WTC11 (cell line): ENCODE results near the gene PEX11B. TPM values are rescaled to one million over a fixed set of nuclear protein-coding genes. Genes with fewer than 3 reads are reported as not detected.
A peak's percentile ranks its signal among the peaks of the same experiment; 100 is the strongest.

Experiments used
- ATAC-seq: fragments of 200-7000 bp; cut with Tn5 transposase; 2 replicates; pipeline ENCODE4 v1.10.0; 2021; ENCODE audit warnings: mild to moderate bottlenecking, moderate library complexity
- CTCF ChIA-PET: fragments of 300-600 bp; sonication (Branson Sonifier 250); formaldehyde crosslinking; loops from one replicate; lab custom pipeline; 2021; ENCODE audit warnings: antibody characterized with exemption; lab: Charles Lee
- POLR2A ChIA-PET: fragments of 350-600 bp; sonication (Branson Sonifier 250); formaldehyde crosslinking; loops from one replicate; lab custom pipeline; 2021; ENCODE audit warnings: antibody characterized with exemption; lab: Charles Lee
- DNase-seq: peaks from one replicate; pipeline ENCODE4 v3.0.0; 2021; ENCODE audit warnings: low spot score
- H3K27ac Mint-ChIP-seq: 2 replicates; pipeline ENCODE4 v1.8.0; 2021; ENCODE audit warnings: mixed read lengths
- H3K27me3 Mint-ChIP-seq: 2 replicates; pipeline ENCODE4 v1.8.0; 2021; ENCODE audit warnings: low read depth, mild to moderate bottlenecking, moderate library complexity, mixed read lengths
- H3K36me3 Mint-ChIP-seq: 2 replicates; pipeline ENCODE4 v1.8.0; 2021; ENCODE audit warnings: mixed read lengths
- H3K4me1 Mint-ChIP-seq: 2 replicates; pipeline ENCODE4 v1.8.0; 2022; ENCODE audit warnings: mixed read lengths
- H3K4me3 Mint-ChIP-seq: 2 replicates; pipeline ENCODE4 v1.8.0; 2021; ENCODE audit warnings: mild to moderate bottlenecking, moderate library complexity, mixed read lengths
- H3K9me3 Mint-ChIP-seq: 2 replicates; pipeline ENCODE4 v1.8.0; 2021; ENCODE audit warnings: mixed read lengths
- AR ChIP-seq: fragments of 250-450 bp; sonication (Bioruptor Pico); IDR thresholded peaks from 2 replicates; pipeline ENCODE4 v1.9.0; 2021; ENCODE audit warnings: mild to moderate bottlenecking
- ATF3 ChIP-seq: sonication (generic); formaldehyde crosslinking; conservative IDR thresholded peaks from 2 replicates; pipeline ENCODE4 v1.8.1; 2022; ENCODE audit warnings: mild to moderate bottlenecking, missing genetic modification reagents
- CDX4 ChIP-seq: fragments of 250-450 bp; sonication (Bioruptor Pico); IDR thresholded peaks from 2 replicates; pipeline ENCODE4 v1.9.0; 2021; ENCODE audit warnings: moderate library complexity, mild to moderate bottlenecking, inconsistent platforms, borderline replicate concordance
- CREM ChIP-seq: sonication (generic); formaldehyde crosslinking; IDR thresholded peaks from 2 replicates; pipeline ENCODE4 v1.8.1; 2022; ENCODE audit warnings: mild to moderate bottlenecking, missing genetic modification reagents, moderate library complexity
- EMX1 ChIP-seq: fragments of 250-450 bp; sonication (Bioruptor Pico); IDR thresholded peaks from 2 replicates; pipeline ENCODE4 v1.8.0; 2021; ENCODE audit warnings: mild to moderate bottlenecking
- ERG ChIP-seq: fragments of 250-450 bp; sonication (Bioruptor Pico); IDR thresholded peaks from 2 replicates; pipeline ENCODE4 v1.8.0; 2021; ENCODE audit warnings: mild to moderate bottlenecking
- FOXJ3 ChIP-seq: sonication (generic); formaldehyde crosslinking; IDR thresholded peaks from 2 replicates; pipeline ENCODE4 v1.9.0; 2021; ENCODE audit warnings: missing genetic modification reagents, mild to moderate bottlenecking, borderline replicate concordance
- GTF2I ChIP-seq: fragments of 250-450 bp; sonication (Bioruptor Pico); conservative IDR thresholded peaks from 2 replicates; pipeline ENCODE4 v1.4.0; 2021; ENCODE audit warnings: mild to moderate bottlenecking
- MYBL2 ChIP-seq: sonication (generic); formaldehyde crosslinking; IDR thresholded peaks from 2 replicates; pipeline ENCODE4 v1.8.1; 2023; ENCODE audit warnings: mild to moderate bottlenecking, moderate library complexity, missing genetic modification reagents
- PRDM15 ChIP-seq: sonication (generic); formaldehyde crosslinking; IDR thresholded peaks from 2 replicates; pipeline ENCODE4 v1.8.0; 2022; ENCODE audit warnings: missing genetic modification reagents
- SMAD4 ChIP-seq: sonication (generic); formaldehyde crosslinking; IDR thresholded peaks from 2 replicates; pipeline ENCODE4 v1.8.0; 2022; ENCODE audit warnings: mild to moderate bottlenecking, missing genetic modification reagents
- USF2 ChIP-seq: sonication (generic); formaldehyde crosslinking; IDR thresholded peaks from 2 replicates; pipeline ENCODE4 v1.8.1; 2023; ENCODE audit warnings: mild to moderate bottlenecking, missing genetic modification reagents, moderate library complexity
- ZBTB43 ChIP-seq: sonication (generic); formaldehyde crosslinking; IDR thresholded peaks from 2 replicates; pipeline ENCODE4 v1.8.1; 2023; ENCODE audit warnings: mild to moderate bottlenecking, missing genetic modification reagents
- ZNF317 ChIP-seq: sonication (generic); formaldehyde crosslinking; IDR thresholded peaks from 2 replicates; pipeline ENCODE4 v1.8.1; 2023; ENCODE audit warnings: low read depth, mild to moderate bottlenecking, moderate library complexity, missing genetic modification reagents, borderline replicate concordance
- ZNF416 ChIP-seq: fragments of 250-450 bp; sonication (Bioruptor Pico); IDR thresholded peaks from 2 replicates; pipeline ENCODE4 v1.9.0; 2021; ENCODE audit warnings: mild to moderate bottlenecking, inconsistent platforms
- ZNF512 ChIP-seq: sonication (generic); formaldehyde crosslinking; IDR thresholded peaks from 2 replicates; pipeline ENCODE4 v1.8.1; 2022; ENCODE audit warnings: missing genetic modification reagents, borderline replicate concordance
- ZSCAN18 ChIP-seq: fragments of 250-450 bp; sonication (Bioruptor Pico); IDR thresholded peaks from 2 replicates; pipeline ENCODE4 v2.1.2; 2022; ENCODE audit warnings: mild to moderate bottlenecking, moderate library complexity
- total RNA-seq: library from RNA; stranded (reverse); gene quantifications from 3 replicates; pipeline ENCODE4 v1.2.3, GENCODE V29; 2021

The PEX11B gene
- total RNA-seq, 1 experiment from 2014 or later, result 11.8 TPM

GRCh38 chr1:145891143-145891542, 27.4 kb downstream of the PEX11B start:
- ChIA-PET CTCF (interaction anchor here (0.5 to 3.7 kb wide), 39 partner anchors 10 to 155 kb away, joined by 3 to 93 read pairs (median 8); partner anchors contain the start of genes ANKRD34A, HJV, ITGA10 and LIX1L), POLR2A (interaction anchor here (1.0 to 1.8 kb wide), 4 partner anchors 17 to 46 kb away, joined by 5 to 14 read pairs (median 6); partner anchors contain the start of genes NUDT17, PIAS3 and RBM8A)
- ATAC-seq (no peak), DNase-seq (no peak)
- TF ChIP-seq GTF2I, result no peak
- no peak overlapping the region for H3K27ac Mint-ChIP-seq
- no peak overlapping the region for H3K4me3 Mint-ChIP-seq
- peaks cover 29% of the 10 kb centered on the region for H3K4me1 Mint-ChIP-seq
- peaks cover 12% of the 10 kb centered on the region for H3K27me3 Mint-ChIP-seq
- no peaks in the 10 kb centered on the region for H3K36me3 Mint-ChIP-seq
- H3K9me3 Mint-ChIP-seq, result no peaks in the 10 kb centered on the region

- H3K4me3 Mint-ChIP-seq, result no peak overlapping the region
- H3K27me3 Mint-ChIP-seq, result peaks cover 12% of the 10 kb centered on the region
- no peak overlapping the region for H3K27ac Mint-ChIP-seq
- no peak for DNase-seq
- TF ChIP-seq ZBTB43 (CRISPR knock-in tag) (no peak), ZSCAN18 (CRISPR knock-in tag) (no peak), SMAD4 (CRISPR knock-in tag) (no peak), ZNF512 (no peak), ATF3 (no peak), EMX1 (CRISPR knock-in tag) (no peak), FOXJ3 (CRISPR knock-in tag) (no peak), ZNF416 (CRISPR knock-in tag) (no peak)
- TF ChIP-seq, all 79 proteins: peak for 0
- Mint-ChIP-seq H3K36me3 (no peaks in the 10 kb centered on the region), H3K4me1 (peaks cover 29% of the 10 kb centered on the region), H3K9me3 (no peaks in the 10 kb centered on the region)
- no peak for ATAC-seq
- POLR2A ChIA-PET, result no interaction called here
- CTCF ChIA-PET, result interaction anchor here (3.7 kb wide), 1 partner anchor 31 kb away, joined by 65 read pairs; the partner anchor contains the start of gene PIAS3
Observed at GRCh38 chr1:145889722-145890121, 28.8 kb downstream of the PEX11B start.

- H3K27ac Mint-ChIP-seq, result peak overlapping the region; percentile 41; the same call in 1 of the 2 replicates
- DNase-seq, result no peak
- H3K27me3 Mint-ChIP-seq, result peaks cover 30% of the 10 kb centered on the region
- ChIA-PET POLR2A (no interaction called here), CTCF (interaction anchor here (1.5 to 3.3 kb wide), 3 partner anchors 14 to 41 kb away, joined by 7 to 39 read pairs (median 9); partner anchors contain the start of gene NUDT17)
- ATAC-seq, result no peak
- no peak overlapping the region for H3K4me3 Mint-ChIP-seq
- H3K4me1 Mint-ChIP-seq, result peaks cover 25% of the 10 kb centered on the region
- H3K9me3 Mint-ChIP-seq, result no peaks in the 10 kb centered on the region
- H3K36me3 Mint-ChIP-seq, result no peaks in the 10 kb centered on the region
- no peak for TF ChIP-seq USF2
- TF ChIP-seq ZNF317 (CRISPR knock-in tag), result no peak
- TF ChIP-seq MYBL2, result no peak
- TF ChIP-seq ERG (CRISPR knock-in tag), result no peak
- no peak for TF ChIP-seq CREM
- TF ChIP-seq AR, result no peak
- TF ChIP-seq CDX4 (CRISPR knock-in tag), result no peak
- no peak for TF ChIP-seq FOXJ3 (CRISPR knock-in tag)
- no peak for TF ChIP-seq PRDM15 (CRISPR knock-in tag)
Observed at GRCh38 chr1:145887631-145888030, 30.9 kb downstream of the PEX11B start.
